H1 (cell line): Measurements from ENCODE around the gene NXPH1. TPM values are rescaled to one million over a fixed set of nuclear protein-coding genes. Genes with fewer than 3 reads are reported as not detected.

Source experiments
- JUND ChIP-seq: IDR thresholded peaks from 2 replicates; pipeline ENCODE4 v1.6.1; 2011; ENCODE audit warnings: mild to moderate bottlenecking, improper control_type of control experiment, low read length
- KDM4A ChIP-seq: IDR thresholded peaks from one replicate; pipeline ENCODE4 v1.7.1; 2012; ENCODE audit warnings: low read depth, mild to moderate bottlenecking, moderate library complexity, low read length, inconsistent platforms; ENCODE audit not compliant: severe bottlenecking
- RAD21 ChIP-seq, 2 experiments: IDR thresholded peaks in 1 of 2; conservative IDR thresholded peaks in 1 of 2; 2 replicates each; pipeline ENCODE4 v1.6.1; 2011; ENCODE audit warnings: low read depth in 2 of 2, low read length in 2 of 2, improper control_type of control experiment in 1 of 2, inconsistent platforms in 1 of 2, mild to moderate bottlenecking in 1 of 2, moderate library complexity in 1 of 2
- SP4 ChIP-seq: IDR thresholded peaks from 2 replicates; pipeline ENCODE4 v1.6.1; 2012; ENCODE audit warnings: low read length, inconsistent platforms
- polyA plus RNA-seq, 7 experiments: library from polyadenylated mRNA; depleted of rRNA in 3 of 7; stranded (reverse) in 5 of 7; unstranded in 2 of 7; fragments of >200 nt in 5 of 7; fragments of 200-250 nt in 2 of 7; gene quantifications; 1 replicate in 5 of 7; 2 replicates in 1 of 7; 4 replicates in 1 of 7; pipeline versions ENCODE4 v1.2.1 to v1.2.3, GENCODE V29; 2011 to 2013; ENCODE audit warnings: missing spikeins in 2 of 7, mixed read lengths in 2 of 7
- total RNA-seq: library from RNA; stranded (reverse); fragmentation: NEBNext Ultra II Directional; extraction: Animal tissue kit (Norgen Biotek cat#: 25700); gene quantifications from 2 replicates; pipeline ENCODE4 v1.2.1, GENCODE V29; 2021
- TF ChIP-seq, protein P1 (sequence below): IDR thresholded peaks from 2 replicates; pipeline ENCODE4 v1.6.1; 2012; ENCODE audit warnings: low read length, inconsistent platforms

The NXPH1 gene
- total and polyA plus RNA-seq, 2 of the 8 experiments (the other 6 are each of a cell fraction or from before 2014, with no cell fraction given), result 0.14 to 1.0 TPM

DNA sequence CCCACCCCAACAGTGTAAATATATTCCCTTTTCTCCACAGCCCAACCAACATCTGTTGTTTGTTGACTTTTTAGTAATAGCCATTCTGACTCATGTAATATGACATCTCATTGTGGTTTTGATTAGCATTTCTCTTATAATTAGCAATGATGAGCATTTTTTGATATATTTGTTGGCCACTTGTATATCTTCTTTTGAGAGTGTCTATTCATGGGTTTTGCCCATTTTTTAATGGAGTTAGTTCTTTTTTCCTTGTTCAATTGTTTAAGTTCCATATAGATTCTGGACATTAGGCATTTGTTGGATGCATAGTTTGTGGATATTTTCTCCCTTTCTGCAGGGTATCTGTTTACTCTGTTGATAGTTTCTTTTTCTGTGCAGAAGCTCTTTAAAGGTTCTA, 340.1 kb downstream of the NXPH1 start (continued):
- no peak for TF ChIP-seq KDM4A
- TF ChIP-seq, protein P1, sequence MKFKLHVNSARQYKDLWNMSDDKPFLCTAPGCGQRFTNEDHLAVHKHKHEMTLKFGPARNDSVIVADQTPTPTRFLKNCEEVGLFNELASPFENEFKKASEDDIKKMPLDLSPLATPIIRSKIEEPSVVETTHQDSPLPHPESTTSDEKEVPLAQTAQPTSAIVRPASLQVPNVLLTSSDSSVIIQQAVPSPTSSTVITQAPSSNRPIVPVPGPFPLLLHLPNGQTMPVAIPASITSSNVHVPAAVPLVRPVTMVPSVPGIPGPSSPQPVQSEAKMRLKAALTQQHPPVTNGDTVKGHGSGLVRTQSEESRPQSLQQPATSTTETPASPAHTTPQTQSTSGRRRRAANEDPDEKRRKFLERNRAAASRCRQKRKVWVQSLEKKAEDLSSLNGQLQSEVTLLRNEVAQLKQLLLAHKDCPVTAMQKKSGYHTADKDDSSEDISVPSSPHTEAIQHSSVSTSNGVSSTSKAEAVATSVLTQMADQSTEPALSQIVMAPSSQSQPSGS, result no peak
- TF ChIP-seq RAD21 (IDR thresholded peaks at IDR 0.05 in 1 of 2, conservative IDR thresholded peaks at IDR 0.05 in 1 of 2; ENCODE audit: low read depth in 2 of 2, low read length in 2 of 2), result no peak
- no peak for TF ChIP-seq SP4
- no peak for TF ChIP-seq JUND
